Right ventricle myocardium superior (tissue), 1 donor: ENCODE measurements around the gene NAA25. TPM values are rescaled to one million over a fixed set of nuclear protein-coding genes. Genes with fewer than 3 reads are reported as not detected.
"Not testable (repeated sequence)": the region's sequence is repeated elsewhere in the genome, so short reads cannot be mapped to it uniquely, and the experiment has no call there.

Experiments
- ATAC-seq: fragments of 200-7000 bp; cut with Tn5 transposase; one replicate; pipeline ENCODE4 v1.9.1; 2020; ENCODE audit warnings: mild to moderate bottlenecking; ENCODE audit not compliant: poor library complexity
- DNase-seq: peaks from one replicate; pipeline ENCODE4 v3.0.0-alpha.2; 2020
- intact Hi-C: fragments of 100-400 bp; cut with DNase I; formaldehyde crosslinking; loops from one replicate; pipeline ENCODE4 v1.11.2; 2022
- microRNA-seq: library from miRNA; unstranded; fragments of <30 nt; microRNA quantifications from one replicate; pipeline ENCODE4 v1.2.0, GENCODE V29; 2020
- total RNA-seq: library from RNA; stranded (reverse); fragmentation: NEBNext Ultra II Directional; extraction: Animal tissue kit (Norgen Biotek cat#: 25700); gene quantifications from one replicate; pipeline ENCODE4 v1.2.1, GENCODE V29; 2021
- donor health status: DM: no; HTN: yes; CAD: no; lungs with severe emphysema.

Gene NAA25
- total RNA-seq, 1 donor from 2014 or later, result 14.7 TPM

- DNase-seq (no peak), ATAC-seq (no peak)
- intact Hi-C loops, result no loop called here
These were observed 112.7 kb downstream of the NAA25 start for GRCh38 chr12:111995782-111996480.

- ATAC-seq, intact Hi-C loops, DNase-seq: not testable (repeated sequence)
These were observed 114.1 kb downstream of the NAA25 start for GRCh38 chr12:111994211-111995111.

GRCh38 chr12:111993292-111994150 lies 115.1 kb downstream of the NAA25 start:
- no peak for ATAC-seq
- DNase-seq, result no peak
- intact Hi-C loops, result no loop called here

- DNase-seq (no peak), ATAC-seq (no peak)
- intact Hi-C loops, result no loop called here
These were observed 116.1 kb downstream of the NAA25 start for GRCh38 chr12:111992464-111992863.

GRCh38 chr12:111991946-111992345 lies 116.6 kb downstream of the NAA25 start:
- intact Hi-C loops, result no loop called here
- DNase-seq, result no peak

GRCh38 chr12:111991535-111991934 lies 117.0 kb downstream of the NAA25 start:
- intact Hi-C loops, result no loop called here
- ATAC-seq, result no peak
- DNase-seq, result no peak

More at GRCh38 chr12:111991946-111992345, 116.6 kb downstream of the NAA25 start:
- ATAC-seq, result no peak

GRCh38 chr12:111984820-111985219 lies 123.8 kb downstream of the NAA25 start:
- DNase-seq, result no peak
- no peak for ATAC-seq
- intact Hi-C loops, result no loop called here

GRCh38 chr12:111981987-111982386 lies 126.6 kb downstream of the NAA25 start:
- no peak for ATAC-seq
- no peak for DNase-seq
- intact Hi-C loops, result no loop called here

- ATAC-seq, result no peak
- intact Hi-C loops, result no loop called here
These were observed 128.0 kb downstream of the NAA25 start for GRCh38 chr12:111980598-111980997.

GRCh38 chr12:111978545-111978944 lies 130.0 kb downstream of the NAA25 start:
- ATAC-seq (no peak), DNase-seq (no peak)
- intact Hi-C loops, result no loop called here

More at GRCh38 chr12:111980598-111980997, 128.0 kb downstream of the NAA25 start:
- DNase-seq, result no peak

- ATAC-seq (no peak), DNase-seq (no peak)
- intact Hi-C loops, result no loop called here
These were observed 131.7 kb downstream of the NAA25 start for GRCh38 chr12:111976860-111977259.

Small RNA genes lying within 50 kb of the gene (microRNA-seq; reads per million reads assigned to microRNA genes)
- not detected for gene MIR3657

Other genes starting within 250 kb of the NAA25 start
- 42.4 TPM for gene TMEM116, start 95.6 kb downstream of the NAA25 start, total RNA-seq
- 46.5 TPM for gene ERP29, start 95.4 kb downstream of the NAA25 start, total RNA-seq
- gene TRAFD1, start 16.8 kb upstream of the NAA25 start, total RNA-seq, result 17.4 TPM